ENCODE data around the gene CLSTN2. TPM values are rescaled to one million over a fixed set of nuclear protein-coding genes. Genes with fewer than 3 reads are reported as not detected.

Gene CLSTN2
- total RNA-seq, 1 experiment from 2014 or later = 0.68 TPM

GRCh38 chr3:140349938-140350337 lies 415.0 kb downstream of the CLSTN2 start:
- WGBS (ENCODE audit: extremely low coverage, insufficient read length, low lambda C conversion rate) = no CpG with 5 or more reads among the region's 4 CpGs
- no peak overlapping the region for H2BK20ac ChIP-seq (ENCODE audit: low read depth, low read length, poor library complexity, severe bottlenecking)
- no peak overlapping the region for H4K91ac ChIP-seq (ENCODE audit: insufficient read length, low read depth, low read length)
- Mint-ChIP-seq H3K27me3 (ENCODE audit: low read depth) (peaks cover 6% of the 10 kb centered on the region; the same call in 1 of the 2 replicates), H3K9me3 (no peaks in the 10 kb centered on the region), H3K4me1 (peaks cover 19 to 30% of the 10 kb centered on the region in 2 experiments), H3K4me3 (no peak overlapping the region), H3K36me3 (ENCODE audit: insufficient read depth in 1 of 3, low read depth in 3 of 3) (no peaks in the 10 kb centered on the region), H3K27ac (no peak overlapping the region; a peak in 1 of 7 replicates)
- H3K23me2 ChIP-seq (ENCODE audit: insufficient read length, low read depth, low read length, poor library complexity, severe bottlenecking) = no peaks in the 10 kb centered on the region
- H3K14ac ChIP-seq (ENCODE audit: insufficient read depth, low read length) = no peak overlapping the region
- H2AFZ ChIP-seq (ENCODE audit: low read length) = no peak overlapping the region
- TF ChIP-seq, protein P1, sequence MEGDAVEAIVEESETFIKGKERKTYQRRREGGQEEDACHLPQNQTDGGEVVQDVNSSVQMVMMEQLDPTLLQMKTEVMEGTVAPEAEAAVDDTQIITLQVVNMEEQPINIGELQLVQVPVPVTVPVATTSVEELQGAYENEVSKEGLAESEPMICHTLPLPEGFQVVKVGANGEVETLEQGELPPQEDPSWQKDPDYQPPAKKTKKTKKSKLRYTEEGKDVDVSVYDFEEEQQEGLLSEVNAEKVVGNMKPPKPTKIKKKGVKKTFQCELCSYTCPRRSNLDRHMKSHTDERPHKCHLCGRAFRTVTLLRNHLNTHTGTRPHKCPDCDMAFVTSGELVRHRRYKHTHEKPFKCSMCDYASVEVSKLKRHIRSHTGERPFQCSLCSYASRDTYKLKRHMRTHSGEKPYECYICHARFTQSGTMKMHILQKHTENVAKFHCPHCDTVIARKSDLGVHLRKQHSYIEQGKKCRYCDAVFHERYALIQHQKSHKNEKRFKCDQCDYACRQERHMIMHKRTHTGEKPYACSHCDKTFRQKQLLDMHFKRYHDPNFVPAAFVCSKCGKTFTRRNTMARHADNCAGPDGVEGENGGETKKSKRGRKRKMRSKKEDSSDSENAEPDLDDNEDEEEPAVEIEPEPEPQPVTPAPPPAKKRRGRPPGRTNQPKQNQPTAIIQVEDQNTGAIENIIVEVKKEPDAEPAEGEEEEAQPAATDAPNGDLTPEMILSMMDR (conservative IDR thresholded peaks at IDR 0.05) = no peak
- no peak overlapping the region for H3K27ac ChIP-seq (ENCODE audit: insufficient read length, low read depth, low read length)
- H3K9me3 ChIP-seq (ENCODE audit: control insufficient read depth, low read depth, low read length) = no peaks in the 10 kb centered on the region
- H3K79me1 ChIP-seq (ENCODE audit: insufficient read depth, low read depth, low read length, poor library complexity, severe bottlenecking) = no peaks in the 10 kb centered on the region
- no peak overlapping the region for H2BK120ac ChIP-seq (ENCODE audit: low read depth, low read length, poor library complexity, severe bottlenecking)
- no peak overlapping the region for H3K4me2 ChIP-seq (ENCODE audit: insufficient read depth, insufficient read length, low read length)
- peaks cover 9% of the 10 kb centered on the region for H3K4me1 ChIP-seq (ENCODE audit: insufficient read depth, low read length)
- H2AK5ac ChIP-seq (ENCODE audit: insufficient read length, low read length) = no peak overlapping the region
- DNase-seq = no peak
- no peak overlapping the region for H4K8ac ChIP-seq (replicated peaks; ENCODE audit: insufficient read length, low read depth, low read length)
- no peak overlapping the region for H3K56ac ChIP-seq (ENCODE audit: insufficient read length, low read depth, low read length)
- H2BK15ac ChIP-seq (ENCODE audit: low read depth, low read length) = no peak overlapping the region
- H3K4ac ChIP-seq (ENCODE audit: low read depth, low read length) = no peak overlapping the region
- H3K23ac ChIP-seq (ENCODE audit: insufficient read length, low read depth, low read length) = no peak overlapping the region
- no peak overlapping the region for H3K18ac ChIP-seq (ENCODE audit: insufficient read length, low read depth, low read length)
- no peaks in the 10 kb centered on the region for H3K27me3 ChIP-seq (ENCODE audit: insufficient read depth, low read length)
- H4K20me1 ChIP-seq (ENCODE audit: control insufficient read depth, insufficient read depth, insufficient read length) = no peaks in the 10 kb centered on the region
- H3K9ac ChIP-seq (ENCODE audit: extremely low read depth, insufficient read length, low read length) = no peak overlapping the region
- no peaks in the 10 kb centered on the region for H3K79me2 ChIP-seq (ENCODE audit: insufficient read depth, low read length)
- no peak overlapping the region for H2BK12ac ChIP-seq (ENCODE audit: insufficient read length, low read depth, low read length)
- no peak overlapping the region for H3T11ph ChIP-seq (ENCODE audit: low read length)
- no peak overlapping the region for H2BK5ac ChIP-seq (ENCODE audit: insufficient read length, low read length)
- H4K5ac ChIP-seq (ENCODE audit: insufficient read length, low read depth, low read length) = no peak overlapping the region

All from H9 (cell line).